HG03039 (cell line): Measurements from ENCODE around the gene STX8.
"Not testable (repeated sequence)": the region's sequence is repeated elsewhere in the genome, so short reads cannot be mapped to it uniquely, and the experiment has no call there.

Experiments used
- ATAC-seq: cut with Tn5 transposase; IDR thresholded peaks from one replicate; pipeline ENCODE4 v1.9.1; 2021; ENCODE audit warnings: mild to moderate bottlenecking, moderate library complexity; ENCODE audit not compliant: unreplicated experiment

Gene STX8

DNA sequence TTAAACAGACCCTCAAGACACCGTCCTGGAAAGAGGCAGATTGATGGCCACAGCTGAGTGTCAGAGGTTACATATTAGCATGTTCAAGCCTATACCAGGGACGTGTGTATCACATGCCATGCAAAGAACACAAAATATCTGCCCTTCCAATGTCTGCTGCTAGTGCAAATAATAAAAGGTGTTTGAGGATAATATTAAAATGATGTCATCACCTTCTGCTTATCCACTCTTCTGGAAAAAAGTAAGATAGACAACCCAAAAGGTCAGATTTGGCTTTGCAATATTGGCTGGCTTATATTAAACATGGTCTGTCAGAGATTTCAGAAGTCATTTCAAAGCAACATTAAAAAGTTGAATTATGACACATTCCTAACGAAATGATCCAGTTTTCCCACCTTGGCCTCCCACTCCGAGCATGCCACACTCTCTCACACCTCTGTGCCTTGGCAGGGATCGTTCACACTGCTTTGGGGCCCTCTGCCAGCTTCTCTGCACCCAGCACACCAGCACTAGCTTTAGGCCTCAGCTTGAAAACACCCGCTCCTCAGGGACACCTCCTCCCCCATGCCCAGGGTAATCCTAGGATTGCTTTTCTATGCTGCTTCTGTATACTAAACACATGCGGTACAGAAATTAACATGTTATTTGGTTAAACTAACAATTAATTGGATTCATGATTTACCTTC, 306.1 kb downstream of the STX8 start:
- ATAC-seq: no peak

DNA sequence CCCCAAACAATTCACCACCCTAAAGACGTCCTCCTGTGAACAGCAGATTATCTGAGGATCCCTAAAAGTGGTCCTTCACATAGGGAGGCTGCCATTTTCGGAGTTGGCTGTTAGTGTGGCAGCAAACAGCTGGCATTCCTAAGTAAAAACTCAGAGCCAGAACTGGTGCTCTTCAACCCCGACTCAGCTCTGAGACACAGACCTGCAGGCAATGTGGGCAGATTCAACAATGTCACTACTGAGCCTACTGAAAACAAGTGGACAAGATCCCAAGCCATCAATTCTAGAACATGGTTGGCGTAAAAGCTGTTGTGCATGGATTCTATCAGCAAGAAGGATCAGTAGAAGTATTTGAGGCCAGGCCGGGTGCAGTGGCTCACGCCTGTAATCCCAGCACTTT, 307.1 kb downstream of the STX8 start:
- ATAC-seq: no peak

DNA sequence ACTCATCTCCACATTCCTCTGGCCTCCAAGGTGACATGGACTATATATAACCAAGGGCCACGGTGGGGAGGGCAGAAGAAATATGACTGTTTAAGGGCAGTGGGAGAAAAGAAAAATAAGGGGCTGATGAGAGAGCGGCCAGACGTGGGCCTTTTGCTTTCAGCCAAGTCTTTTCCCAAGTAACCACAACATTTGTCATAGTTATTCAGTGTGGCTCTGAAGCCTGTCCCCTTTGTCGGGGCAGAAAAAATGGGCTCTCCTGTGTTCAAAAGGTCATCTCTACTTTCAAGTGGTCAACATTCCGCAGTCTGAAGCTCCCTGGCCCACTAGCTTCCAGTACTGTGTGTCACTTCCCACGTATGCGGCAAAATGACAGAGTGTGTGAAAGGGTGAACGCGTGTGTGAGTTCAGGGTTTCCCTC, 308.9 kb downstream of the STX8 start:
- no peak for ATAC-seq

DNA sequence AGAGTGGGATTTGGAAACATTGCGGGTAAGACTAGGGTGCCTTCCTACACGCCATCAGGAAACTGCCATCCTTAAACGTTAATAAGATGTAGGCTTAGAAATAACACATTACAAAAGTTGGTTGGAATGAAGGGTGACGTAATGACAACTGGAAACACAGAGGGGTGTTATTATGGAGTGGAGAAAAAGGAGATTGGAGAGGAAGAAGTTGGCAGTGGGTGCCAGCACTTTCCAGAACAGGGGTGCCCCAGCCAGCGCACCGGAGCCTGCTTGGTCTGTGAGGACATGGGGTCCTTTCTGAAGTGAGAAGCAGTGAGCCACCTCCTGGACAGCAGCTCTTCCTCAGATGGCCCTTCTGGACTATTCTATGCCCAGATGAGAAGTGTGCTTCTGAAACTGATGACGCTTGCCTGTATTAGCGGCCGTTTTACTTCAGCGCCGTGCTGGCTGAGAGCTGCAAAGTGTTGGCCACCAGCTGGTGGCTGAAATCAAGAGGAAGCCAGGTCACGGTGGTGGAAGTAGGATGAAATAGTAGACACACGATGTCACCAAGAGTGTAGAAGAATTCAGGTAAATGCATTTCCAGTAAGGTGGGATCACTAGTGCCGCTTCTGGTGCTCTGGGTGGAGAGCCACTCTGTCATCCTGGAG, 309.5 kb downstream of the STX8 start:
- ATAC-seq: no peak

DNA sequence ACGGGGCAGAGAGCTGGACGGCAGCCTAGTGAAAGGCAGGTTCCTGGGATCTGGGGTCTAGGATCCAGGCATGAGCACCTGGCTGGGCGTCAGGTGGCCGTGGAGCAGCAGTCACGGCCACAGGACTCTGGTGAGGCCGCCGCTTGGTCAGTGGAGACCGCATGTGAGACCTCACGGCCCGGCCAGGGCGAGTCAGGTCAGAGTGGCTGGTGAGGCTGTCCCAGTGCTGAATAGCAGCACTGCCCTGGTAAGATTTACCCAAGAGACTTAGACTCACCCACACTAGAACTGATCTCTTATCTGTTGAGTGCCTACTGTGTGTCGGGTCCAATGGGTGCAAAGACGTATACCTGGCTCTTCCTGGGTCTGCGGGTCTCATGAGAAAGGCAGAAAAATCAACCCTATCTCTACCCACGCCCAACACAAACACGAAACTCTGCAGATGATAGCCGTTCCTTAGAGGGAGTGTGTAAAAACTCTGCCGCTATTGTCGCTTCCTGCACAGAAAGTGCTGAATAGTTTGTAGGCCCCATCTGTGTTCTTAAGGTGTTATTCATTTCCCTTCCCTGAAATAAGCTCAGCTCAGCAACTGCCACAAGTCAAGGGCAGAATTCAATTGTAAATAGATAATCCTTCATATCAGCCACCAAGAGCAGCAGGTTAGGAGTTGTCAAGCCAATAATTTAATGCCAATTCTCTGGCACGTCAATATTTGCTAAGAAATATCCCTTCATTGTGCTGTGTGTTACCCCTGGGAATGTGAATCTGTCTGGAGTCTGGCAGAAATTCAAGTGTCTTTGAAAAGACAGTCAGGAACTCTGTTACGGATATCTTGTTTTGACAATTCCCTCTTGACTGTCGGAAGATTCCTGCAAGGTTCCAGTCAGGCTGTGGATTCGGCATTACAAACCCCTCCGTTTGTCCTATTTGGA, 314.3 kb downstream of the STX8 start:
- ATAC-seq: no peak

DNA sequence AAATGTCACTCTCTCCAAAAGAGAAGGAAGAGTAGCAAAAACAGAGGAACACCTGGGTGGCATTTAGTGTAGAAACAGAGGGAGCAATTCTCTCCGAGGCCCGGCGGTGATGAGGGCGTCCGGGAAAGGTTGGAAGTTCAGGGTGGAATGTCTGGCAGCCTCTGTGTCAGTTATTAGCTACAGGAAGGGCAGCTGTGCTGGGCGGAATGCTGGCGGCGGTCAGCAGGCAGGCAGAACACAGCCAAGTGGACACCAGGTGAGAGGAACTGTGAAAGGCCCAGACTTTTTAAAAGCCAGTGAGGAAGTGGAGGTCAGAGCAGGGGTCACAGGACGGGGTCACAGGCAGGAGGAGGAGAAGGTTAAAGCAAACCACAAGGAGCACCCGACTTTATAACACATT, 316.2 kb downstream of the STX8 start:
- no peak for ATAC-seq

DNA sequence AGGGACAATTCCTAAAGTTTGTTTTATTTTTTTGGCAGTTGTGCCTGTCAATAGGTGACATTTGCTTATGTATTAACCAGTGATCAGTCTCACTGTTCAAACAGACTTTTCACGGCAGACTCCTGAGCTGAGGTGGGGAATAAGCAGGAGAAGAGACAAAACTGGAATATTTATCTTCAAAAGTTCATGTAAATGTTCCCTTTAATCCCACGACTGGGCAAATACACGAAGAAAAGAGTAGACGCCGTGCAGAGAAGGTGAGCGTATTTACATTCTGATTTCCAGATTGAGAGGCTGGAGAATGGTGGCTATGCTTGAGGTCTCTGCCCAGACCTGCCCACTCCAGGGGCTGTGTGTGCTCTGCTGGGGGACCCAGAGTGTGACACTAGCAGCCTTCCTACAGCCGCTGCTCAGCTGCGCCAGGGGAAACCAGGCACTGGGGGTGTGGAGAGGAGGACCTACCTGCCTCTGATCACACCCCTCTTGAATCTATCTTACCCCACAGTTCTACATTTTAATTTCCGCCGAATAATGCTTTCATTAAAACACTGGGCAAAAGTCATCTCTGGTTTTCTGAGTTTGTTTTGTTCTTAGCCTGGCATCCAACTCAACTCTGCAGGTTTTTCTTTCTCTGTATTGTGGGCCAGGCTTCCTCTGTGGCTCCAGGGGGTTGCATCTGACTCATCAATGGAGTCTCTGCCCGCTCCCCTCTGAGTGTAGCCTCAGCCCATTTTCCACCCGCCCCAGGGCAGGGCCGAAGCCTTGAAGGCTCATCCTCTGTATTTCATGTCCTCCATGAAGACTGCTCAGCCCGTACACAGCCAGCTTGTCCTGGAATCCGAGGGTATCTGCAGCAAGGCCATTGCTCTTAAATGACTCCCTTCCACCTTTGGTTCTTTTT, 317.3 kb downstream of the STX8 start:
- ATAC-seq: no peak

DNA sequence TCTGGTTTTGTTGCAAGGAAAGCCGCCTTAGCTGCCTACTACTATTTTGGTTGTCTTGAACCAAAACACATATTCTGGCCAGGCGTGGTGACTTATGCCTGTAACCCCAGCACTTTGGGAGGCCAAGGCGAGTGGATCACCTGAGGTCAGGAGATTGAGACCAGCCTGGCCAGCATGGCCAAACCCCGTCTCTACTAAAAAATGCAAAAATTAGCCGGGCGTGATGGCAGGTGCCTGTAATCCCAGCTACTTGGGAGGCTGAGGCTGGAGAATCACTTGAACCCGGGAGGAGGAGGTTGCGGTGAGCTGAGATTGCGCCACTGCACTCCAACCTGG, 318.0 kb downstream of the STX8 start:
- not testable (repeated sequence) for ATAC-seq

DNA sequence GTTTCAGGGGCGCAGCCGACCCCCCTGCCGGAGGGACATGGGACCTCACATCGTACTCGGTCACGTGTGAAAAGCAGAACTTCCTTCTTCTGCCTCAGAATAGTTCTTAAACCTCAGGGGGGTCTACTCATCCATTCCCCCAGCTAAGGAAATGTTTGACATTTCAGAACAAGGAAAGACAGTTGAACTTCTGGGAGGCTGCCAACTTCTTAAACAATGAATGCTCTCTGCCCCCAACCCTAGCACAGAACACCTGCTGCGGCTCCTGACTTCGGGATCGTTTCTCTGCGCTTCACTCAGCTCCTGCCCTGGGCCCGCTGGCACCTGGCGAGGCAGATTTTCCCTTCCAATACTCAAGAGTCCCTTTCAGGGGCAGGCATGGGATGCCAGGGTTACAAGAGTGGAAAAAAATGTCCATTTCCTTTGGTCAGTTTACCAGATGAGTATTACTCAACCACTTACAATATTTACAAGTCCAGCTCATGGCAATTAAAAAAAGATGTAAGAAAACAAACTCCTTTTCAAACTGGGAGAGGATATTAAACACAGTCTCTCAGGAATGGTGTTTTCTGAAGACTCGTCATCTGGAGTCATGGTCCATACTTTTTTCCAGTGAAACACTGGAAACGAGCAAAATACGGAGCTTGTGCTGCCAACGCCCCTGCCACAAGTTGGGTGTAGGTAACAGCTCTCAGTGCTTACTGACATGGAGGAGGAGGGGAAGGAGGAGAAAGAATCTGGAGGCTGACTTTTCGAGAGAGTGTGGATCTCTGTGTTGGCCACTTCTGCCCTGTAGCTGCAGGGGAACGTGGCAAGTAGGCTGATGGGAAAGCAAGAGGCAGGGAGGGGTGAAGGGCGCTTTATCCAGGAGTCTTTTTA, 318.6 kb downstream of the STX8 start:
- no peak for ATAC-seq

DNA sequence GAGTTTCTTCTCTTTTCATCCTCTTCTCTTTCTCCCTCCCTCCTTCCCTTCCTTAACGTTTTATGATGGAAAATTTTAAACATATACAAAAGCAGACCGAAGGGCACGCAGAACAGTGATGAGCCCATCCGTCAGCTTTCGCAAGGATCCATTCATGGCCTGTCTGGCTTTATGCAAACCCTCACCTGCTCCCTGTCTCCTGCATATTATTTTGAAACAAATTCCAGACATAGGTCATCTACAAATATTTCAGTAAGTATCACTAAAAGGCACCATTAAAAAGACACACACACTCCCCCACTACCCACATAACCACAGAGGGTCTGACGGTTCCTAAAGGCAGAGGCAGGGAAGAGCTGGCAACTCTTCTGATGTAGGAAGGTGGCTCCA, 319.3 kb downstream of the STX8 start:
- no peak for ATAC-seq

DNA sequence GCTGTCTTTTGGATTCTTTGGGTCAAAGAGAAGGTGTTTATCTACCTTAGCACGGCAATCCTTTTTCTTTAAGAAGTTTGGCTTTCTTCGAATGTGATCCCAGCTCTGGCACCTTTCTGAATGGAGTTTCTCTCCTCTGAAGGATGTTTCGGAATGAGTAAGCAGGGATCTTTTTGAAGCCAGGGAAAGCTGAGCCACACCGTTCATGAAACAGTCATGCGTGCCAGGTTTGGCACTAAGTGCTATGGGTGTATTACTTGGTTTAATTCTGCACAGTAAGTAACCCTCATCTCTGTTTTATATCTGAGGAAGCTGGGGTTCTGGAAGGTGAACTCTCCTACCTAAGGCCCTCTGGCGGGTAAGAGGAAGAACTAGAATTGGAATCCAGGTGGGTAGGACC, 319.8 kb downstream of the STX8 start:
- no peak for ATAC-seq

DNA sequence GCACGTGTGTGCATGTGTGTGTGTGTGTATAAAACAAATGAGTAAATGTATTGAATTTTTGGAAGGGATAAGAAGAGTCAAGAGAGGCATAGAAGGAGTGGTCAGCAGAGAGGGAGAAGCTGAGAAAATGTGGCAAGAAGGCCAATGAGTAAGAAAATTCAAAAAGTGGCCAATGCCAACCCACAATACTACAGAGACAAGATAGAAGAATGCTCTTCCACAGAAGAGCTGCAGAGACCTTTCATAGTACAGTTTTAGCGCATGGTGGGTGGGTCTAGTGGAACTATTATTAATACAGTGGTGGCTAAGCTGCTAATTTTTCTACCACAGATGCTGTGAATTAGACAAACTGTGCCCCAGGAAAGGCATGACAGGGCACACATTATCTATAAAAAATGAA, 320.8 kb downstream of the STX8 start:
- ATAC-seq: no peak

DNA sequence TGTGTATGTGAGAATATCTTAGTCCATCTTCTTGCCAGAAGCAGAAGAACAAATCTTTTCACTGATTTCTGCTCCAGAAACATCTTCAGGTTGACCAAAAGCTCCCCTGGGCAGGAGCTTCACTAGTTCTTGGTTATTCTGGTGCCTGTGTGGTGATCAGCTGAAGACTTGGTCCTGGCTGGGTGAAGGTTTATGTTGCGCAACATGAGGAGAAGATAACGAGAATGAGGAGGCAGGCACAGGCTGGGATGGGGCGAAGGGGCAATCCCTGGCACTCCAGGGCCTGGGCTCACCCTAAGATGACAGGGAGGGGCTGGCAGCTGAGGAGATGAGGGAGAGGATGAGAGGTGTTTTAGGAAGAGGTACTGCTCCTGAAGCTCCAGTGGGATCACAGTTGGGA, 322.3 kb downstream of the STX8 start:
- ATAC-seq: no peak

DNA sequence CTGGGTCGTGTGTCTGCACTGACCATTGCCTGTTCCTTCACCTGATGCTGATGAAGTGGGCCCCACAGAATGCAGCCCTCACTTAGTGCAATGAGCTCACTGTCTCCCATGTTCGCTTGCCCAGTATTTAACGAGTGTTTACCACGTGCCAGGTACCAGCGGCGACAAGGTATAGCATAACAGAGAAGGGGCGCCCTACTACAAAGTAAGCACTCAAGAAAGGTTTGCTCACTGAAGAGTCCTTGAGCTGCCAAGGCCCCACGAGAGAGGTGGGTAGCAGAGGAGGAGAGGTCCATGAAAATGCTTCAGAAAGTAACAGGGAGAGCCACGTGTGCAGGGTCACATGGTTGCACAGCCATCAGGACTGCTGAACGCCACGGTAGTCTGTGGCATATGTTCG, 324.3 kb downstream of the STX8 start:
- ATAC-seq: no peak

DNA sequence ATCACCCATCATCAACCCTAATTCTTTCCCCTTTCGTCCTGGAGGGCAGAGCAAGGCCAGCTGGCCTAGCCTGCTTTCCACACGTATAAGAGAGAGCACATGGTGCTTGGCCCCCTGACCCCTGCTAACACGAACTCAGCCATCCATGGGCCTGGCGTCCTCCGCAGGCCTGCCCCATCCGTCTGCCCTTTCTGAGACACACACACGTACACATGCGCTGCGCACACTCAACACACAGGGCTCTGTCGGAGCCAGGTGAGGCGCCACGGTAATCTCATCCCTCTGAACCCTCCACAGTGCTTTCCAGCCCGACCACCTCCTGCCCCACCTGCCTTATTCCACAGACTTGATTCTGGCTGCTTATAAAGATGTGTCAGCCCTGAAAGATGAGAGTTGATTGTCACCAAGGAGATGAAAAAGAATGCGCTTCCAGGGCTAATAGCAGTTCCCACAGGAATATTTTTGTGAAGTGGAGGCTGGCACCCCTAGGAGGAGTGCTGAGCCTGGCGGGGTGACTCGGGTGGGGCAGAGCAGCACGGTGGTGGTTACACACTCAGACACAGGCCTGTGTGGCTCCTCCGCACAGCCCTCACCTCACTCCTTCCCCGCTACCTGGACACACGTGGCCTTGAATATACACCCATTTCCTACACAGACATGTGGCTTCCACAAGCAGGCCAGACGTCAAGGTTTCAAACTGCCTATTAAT, 326.2 kb downstream of the STX8 start:
- ATAC-seq: no peak

DNA sequence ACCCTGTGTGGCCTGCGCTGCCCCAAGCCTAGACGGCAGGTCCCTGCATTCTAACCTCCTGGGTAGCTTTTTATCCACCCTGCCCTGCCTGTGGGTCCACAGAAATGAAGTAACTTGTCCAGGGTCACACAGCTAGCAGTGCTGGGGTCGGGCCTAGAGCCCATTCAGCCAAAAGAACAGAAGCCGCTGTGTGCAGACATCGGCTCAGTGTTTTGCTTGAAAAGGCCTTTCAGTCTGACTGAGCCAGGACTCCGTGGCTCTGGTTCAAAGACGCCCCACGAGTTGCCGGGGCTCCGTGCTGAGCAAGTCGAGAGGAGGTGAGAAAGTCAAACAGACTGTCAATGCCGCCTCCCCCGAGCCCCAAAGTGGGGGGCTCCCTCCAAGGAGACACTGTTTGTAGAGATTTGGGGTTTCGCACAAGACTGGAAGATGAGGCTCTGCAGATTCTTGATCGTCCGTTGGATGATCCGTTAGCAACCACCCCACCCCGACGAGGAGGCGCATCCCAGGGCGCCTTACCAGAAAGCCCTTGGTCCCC, 328.1 kb downstream of the STX8 start:
- no peak for ATAC-seq

DNA sequence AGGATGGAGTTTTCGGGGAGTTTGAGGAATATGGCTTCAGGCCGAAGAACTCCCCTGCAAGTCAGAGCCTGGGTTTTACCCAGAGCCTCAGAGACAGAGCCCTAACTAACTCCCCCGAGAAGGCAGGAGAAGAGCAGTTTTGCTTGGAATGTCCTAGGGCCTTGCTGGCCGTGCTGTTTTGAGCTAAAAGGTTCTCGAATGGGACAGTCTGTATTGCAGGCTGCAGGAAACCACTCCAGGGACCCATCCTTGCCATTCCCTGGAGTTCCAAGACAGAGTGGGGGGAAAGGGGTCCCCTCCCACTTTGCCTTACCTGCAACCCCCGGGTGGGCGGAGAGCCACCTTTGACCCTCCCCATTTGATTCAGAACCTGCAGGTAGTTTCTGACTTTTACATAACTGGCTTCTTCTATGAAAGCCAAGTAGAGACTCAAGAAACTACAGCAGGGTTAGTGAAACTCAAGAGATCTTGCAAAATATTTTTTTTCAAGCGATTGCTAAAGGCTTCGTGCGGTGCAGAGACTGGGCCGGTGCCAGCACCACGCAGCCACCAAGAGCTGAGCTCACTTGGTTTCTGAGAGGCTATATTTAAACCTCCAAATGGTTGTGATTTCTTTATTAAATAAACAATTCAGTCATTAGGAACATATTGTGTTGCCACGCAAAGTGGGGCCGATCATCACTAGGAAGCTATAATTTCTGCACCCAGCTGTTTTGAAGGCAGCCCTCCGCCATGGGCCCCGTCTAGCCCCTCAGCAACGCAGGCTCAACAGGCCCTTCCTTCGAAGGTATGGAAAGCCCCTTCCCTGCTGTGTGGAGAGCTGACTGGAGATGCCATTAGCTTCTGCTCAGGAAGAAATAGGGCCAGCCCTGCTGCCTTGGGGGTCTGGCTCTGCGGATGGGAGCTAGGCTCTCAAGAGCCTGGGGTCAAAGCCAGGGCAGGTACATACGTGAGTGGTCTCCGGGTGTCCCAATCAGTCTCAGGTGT, 331.3 kb downstream of the STX8 start:
- ATAC-seq: no peak

DNA sequence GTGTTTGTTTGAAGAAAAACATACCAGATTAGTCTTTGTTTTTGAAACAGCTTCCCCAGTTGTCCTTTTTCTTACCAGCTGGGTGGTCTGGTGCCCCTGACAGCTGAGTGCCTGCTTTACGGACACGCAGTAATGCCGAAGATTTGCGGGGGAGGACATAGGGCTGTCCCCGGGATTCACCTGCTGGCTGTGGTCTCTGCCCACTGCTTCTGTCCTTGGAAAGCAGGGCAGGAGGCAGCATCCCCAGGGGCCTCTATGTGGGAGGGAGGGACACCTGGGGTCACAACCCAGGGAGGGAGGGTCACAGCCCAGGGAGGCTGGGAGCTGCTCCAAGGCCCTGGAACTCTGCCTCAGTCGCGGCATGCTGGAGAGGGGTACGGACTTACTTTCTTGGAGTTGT, 332.6 kb downstream of the STX8 start:
- no peak for ATAC-seq
